ENCODE measurements around the gene BID. TPM values are rescaled to one million over a fixed set of nuclear protein-coding genes. Genes with fewer than 3 reads are reported as not detected.
"Not testable (repeated sequence)": the region's sequence is repeated elsewhere in the genome, so short reads cannot be mapped to it uniquely, and the experiment has no call there.

Gene BID
- total RNA-seq, 4 donors from 2014 or later: 5.1 to 23.7 (median 9.8) TPM

DNA sequence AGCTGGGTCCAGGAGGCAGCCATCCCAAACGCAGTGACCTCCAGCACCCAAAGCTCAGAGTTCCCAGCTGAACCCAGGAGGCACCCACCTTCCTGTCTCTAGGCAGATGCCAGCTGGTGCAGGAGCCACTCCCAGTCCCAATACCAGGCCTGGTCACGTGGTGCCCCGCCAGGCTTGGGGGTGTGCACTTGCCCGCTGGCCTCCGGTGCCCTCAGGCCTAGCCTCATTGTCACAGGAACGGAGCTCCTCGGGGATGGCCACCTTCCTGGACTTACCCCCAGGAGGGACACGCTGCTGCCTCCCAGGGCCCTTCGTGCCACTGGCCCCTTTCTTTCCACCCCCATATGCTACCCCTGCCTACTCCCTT is 4.6 kb downstream of the BID start:
- peaks cover 12 to 18% of the 10 kb centered on the region in 2 donors for H3K4me1 ChIP-seq
- H3K36me3 ChIP-seq: no peaks in the 10 kb centered on the region
- in situ Hi-C loops (cut with MboI; ENCODE audit: low sequenced_read_pairs in 4 of 4) (no loop called here), intact Hi-C loops (cut with DNase I; ENCODE audit: low total_unique reads) (no loop called here)
- H3K27me3 ChIP-seq: no peaks in the 10 kb centered on the region
- DNase-seq (no peak), ATAC-seq (no peak)
- TF ChIP-seq POLR2A (IDR thresholded peaks at IDR 0.05): no peak
- TF ChIP-seq, protein P1, sequence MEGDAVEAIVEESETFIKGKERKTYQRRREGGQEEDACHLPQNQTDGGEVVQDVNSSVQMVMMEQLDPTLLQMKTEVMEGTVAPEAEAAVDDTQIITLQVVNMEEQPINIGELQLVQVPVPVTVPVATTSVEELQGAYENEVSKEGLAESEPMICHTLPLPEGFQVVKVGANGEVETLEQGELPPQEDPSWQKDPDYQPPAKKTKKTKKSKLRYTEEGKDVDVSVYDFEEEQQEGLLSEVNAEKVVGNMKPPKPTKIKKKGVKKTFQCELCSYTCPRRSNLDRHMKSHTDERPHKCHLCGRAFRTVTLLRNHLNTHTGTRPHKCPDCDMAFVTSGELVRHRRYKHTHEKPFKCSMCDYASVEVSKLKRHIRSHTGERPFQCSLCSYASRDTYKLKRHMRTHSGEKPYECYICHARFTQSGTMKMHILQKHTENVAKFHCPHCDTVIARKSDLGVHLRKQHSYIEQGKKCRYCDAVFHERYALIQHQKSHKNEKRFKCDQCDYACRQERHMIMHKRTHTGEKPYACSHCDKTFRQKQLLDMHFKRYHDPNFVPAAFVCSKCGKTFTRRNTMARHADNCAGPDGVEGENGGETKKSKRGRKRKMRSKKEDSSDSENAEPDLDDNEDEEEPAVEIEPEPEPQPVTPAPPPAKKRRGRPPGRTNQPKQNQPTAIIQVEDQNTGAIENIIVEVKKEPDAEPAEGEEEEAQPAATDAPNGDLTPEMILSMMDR (IDR thresholded peaks at IDR 0.05 in 4 of 5, conservative IDR thresholded peaks at IDR 0.05 in 1 of 5): no peak
- no peaks in the 10 kb centered on the region for H3K9me3 ChIP-seq
- no peak overlapping the region for H3K4me3 ChIP-seq
- H3K27ac ChIP-seq: no peak overlapping the region

DNA sequence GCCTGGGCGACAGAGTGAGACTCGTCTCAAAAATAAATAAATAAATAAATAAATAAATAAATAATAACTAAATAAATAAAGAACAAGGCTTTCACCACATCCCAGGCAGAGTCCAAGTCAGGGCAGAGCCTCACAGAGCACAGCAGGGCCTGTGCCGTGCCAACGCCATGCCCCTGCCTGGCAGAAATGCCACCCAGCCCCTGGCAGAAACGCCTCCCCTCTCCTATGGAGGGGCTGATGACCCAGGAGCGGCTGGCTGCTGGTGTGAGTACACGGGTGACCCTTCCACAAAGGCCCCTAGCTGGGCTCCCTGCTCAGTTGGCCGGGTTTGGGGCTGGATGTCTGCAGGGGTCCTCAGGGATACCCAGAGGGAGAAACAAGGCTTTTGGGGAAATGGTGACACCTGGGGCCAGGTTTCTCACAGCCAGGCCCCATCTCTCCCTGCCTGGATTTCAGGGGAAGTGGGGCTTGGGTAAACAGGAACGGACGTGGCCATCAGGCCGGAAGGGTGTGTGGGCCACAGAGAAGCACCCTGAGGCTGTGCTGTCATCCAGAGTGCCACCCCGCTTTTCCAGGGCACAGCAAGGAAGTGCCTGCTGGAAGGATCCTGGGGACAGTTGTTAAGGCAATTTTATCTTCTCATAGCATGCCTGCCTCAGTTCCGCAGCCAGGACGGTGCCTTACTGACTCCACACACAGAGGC is 5.1 kb downstream of the BID start:
- no peak for ATAC-seq
- Histone ChIP-seq H3K4me1 (peaks cover 12 to 18% of the 10 kb centered on the region in 2 donors), H3K27ac (no peak overlapping the region), H3K27me3 (no peaks in the 10 kb centered on the region), H3K36me3 (no peaks in the 10 kb centered on the region), H3K4me3 (no peak overlapping the region), H3K9me3 (no peaks in the 10 kb centered on the region)
- intact Hi-C loops (cut with DNase I; ENCODE audit: low total_unique reads) (no loop called here), in situ Hi-C loops (cut with MboI; ENCODE audit: low sequenced_read_pairs in 4 of 4) (no loop called here)
- no peak for TF ChIP-seq POLR2A (IDR thresholded peaks at IDR 0.05)
- TF ChIP-seq, protein P1 (IDR thresholded peaks at IDR 0.05 in 4 of 5, conservative IDR thresholded peaks at IDR 0.05 in 1 of 5): no peak
- no peak for DNase-seq

DNA sequence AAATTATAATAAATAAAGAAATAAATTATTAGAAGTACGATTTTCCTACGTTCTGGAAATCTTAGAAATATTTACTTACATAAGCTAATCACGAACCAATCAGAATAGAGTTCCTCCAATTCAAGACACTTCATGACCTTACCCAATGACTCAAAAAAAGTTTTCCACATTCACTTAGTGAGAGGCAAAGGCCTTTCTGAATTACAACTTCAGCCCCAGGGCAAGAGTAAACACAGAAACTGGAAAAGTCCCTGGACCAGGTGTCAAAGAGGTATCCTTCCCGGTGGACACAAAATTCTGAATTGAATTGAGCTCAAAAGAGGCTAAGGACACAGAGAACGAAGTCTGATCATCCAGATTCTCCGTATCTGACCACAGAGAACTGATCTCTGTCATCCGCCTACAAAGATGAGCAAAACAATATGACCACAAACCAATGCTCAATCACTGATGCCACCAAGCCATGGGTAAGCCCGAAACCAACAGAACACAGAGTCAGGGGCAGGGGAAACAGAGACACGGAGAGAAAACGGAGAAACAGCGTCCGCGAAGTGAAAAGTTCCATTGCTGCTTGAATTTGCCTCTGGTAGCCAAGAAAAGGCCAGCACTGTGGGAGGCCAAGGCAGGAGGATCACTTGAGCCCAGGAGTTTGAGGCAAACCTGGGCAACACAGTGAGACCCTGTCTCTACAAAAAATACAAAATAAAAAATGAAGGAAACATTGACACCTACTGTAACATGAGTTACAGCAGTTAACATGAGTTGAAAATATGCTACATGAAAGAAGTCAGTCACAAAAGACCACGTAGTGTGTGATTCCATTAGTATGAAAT is 6.8 kb downstream of the BID start:
- no peak for ATAC-seq
- no peak overlapping the region for H3K27ac ChIP-seq
- in situ Hi-C loops (cut with MboI; ENCODE audit: low sequenced_read_pairs in 4 of 4) (no loop called here), intact Hi-C loops (cut with DNase I; ENCODE audit: low total_unique reads) (no loop called here)
- H3K36me3 ChIP-seq: no peaks in the 10 kb centered on the region
- H3K9me3 ChIP-seq: no peaks in the 10 kb centered on the region
- H3K4me1 ChIP-seq: peaks cover 12 to 13% of the 10 kb centered on the region in 2 donors
- no peaks in the 10 kb centered on the region for H3K27me3 ChIP-seq
- no peak for DNase-seq
- no peak overlapping the region for H3K4me3 ChIP-seq
- no peak for TF ChIP-seq POLR2A (IDR thresholded peaks at IDR 0.05)
- TF ChIP-seq, protein P1 (IDR thresholded peaks at IDR 0.05 in 4 of 5, conservative IDR thresholded peaks at IDR 0.05 in 1 of 5): no peak

DNA sequence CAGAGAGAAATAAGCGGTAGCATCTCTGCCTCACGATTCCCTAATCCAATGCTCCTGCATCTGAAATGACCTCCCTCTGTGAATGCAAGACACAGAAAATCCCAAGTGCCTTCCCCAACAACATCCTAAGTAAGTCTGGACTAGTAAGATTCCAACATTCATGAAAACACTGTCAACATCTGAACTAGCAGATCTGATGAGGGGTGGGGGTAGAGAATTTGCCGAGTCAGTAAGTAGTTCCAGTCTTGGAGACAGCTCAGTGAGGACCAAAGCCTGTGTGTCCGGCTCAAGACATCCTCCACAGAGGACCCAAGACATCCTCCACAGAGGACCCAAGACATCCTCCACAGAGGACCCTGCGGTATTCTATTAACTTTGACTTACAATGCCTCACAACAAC is 9.4 kb downstream of the BID start:
- in situ Hi-C loops (cut with MboI; ENCODE audit: low sequenced_read_pairs in 4 of 4): not testable (repeated sequence)

DNA sequence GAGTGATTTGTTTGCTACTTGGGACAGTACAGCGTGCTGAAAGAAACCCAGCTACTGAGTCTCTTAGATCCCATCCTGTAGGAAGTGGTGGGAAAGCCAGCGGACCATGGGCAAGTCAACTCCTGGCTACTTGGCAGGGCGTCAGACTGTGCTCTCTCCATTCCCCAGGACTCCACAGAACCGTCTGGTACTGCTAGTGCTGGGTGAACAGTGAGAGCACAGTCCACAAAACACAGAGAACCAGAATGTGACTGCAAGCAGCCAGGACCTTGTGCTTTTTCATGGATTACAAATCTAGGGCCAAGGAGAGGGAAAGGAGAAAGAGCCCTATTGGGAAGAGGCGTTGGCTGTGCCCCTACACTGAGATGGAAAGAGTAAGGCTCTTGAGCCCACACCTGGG is 10.2 kb downstream of the BID start:
- no peak for TF ChIP-seq POLR2A (IDR thresholded peaks at IDR 0.05)
- TF ChIP-seq, protein P1 (IDR thresholded peaks at IDR 0.05 in 4 of 5, conservative IDR thresholded peaks at IDR 0.05 in 1 of 5): no peak
- in situ Hi-C loops (cut with MboI; ENCODE audit: low sequenced_read_pairs in 4 of 4): no loop called here

More for the DNA sequence above, 9.4 kb downstream of the BID start:
- ATAC-seq; DNase-seq; H3K36me3 ChIP-seq; H3K27ac ChIP-seq; H3K4me3 ChIP-seq; intact Hi-C loops (cut with DNase I; ENCODE audit: low total_unique reads); H3K9me3 ChIP-seq; H3K27me3 ChIP-seq; H3K4me1 ChIP-seq: not testable (repeated sequence)

DNA sequence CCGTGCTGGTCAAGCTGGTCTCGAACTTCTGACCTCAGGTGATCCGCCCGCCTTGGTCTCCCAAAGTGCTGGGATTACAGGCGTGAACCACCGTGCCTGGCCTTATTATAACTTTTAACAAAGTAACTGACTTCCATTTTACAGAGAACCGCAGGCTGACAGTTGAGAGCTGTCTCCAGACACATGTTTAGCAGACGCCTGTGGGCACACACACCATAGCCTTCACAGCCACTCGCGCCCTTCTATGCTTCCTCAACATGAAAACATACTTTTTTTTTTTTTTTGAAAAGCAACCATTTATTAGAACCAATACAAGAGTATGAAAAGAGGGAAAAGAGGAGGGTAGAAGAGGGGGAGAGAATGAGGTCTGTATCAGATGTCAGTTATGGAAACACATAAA is 10.8 kb downstream of the BID start:
- H3K27ac ChIP-seq; H3K36me3 ChIP-seq; intact Hi-C loops (cut with DNase I; ENCODE audit: low total_unique reads); H3K27me3 ChIP-seq; DNase-seq; in situ Hi-C loops (cut with MboI; ENCODE audit: low sequenced_read_pairs in 4 of 4); H3K4me1 ChIP-seq; H3K9me3 ChIP-seq; H3K4me3 ChIP-seq; ATAC-seq: not testable (repeated sequence)

More for the DNA sequence above, 10.2 kb downstream of the BID start:
- H3K4me1 ChIP-seq: no peaks in the 10 kb centered on the region
- DNase-seq (no peak), ATAC-seq (no peak)
- intact Hi-C loops (cut with DNase I; ENCODE audit: low total_unique reads): no loop called here
- no peak overlapping the region for H3K27ac ChIP-seq
- no peaks in the 10 kb centered on the region for H3K27me3 ChIP-seq
- H3K4me3 ChIP-seq: no peak overlapping the region
- H3K36me3 ChIP-seq: no peaks in the 10 kb centered on the region
- no peaks in the 10 kb centered on the region for H3K9me3 ChIP-seq

Data from gastrocnemius medialis (tissue), 4 donors.